ENCODE data around the gene ZFHX3.
"Not testable (repeated sequence)": the region's sequence is repeated elsewhere in the genome, so short reads cannot be mapped to it uniquely, and the experiment has no call there.

Gene ZFHX3

DNA sequence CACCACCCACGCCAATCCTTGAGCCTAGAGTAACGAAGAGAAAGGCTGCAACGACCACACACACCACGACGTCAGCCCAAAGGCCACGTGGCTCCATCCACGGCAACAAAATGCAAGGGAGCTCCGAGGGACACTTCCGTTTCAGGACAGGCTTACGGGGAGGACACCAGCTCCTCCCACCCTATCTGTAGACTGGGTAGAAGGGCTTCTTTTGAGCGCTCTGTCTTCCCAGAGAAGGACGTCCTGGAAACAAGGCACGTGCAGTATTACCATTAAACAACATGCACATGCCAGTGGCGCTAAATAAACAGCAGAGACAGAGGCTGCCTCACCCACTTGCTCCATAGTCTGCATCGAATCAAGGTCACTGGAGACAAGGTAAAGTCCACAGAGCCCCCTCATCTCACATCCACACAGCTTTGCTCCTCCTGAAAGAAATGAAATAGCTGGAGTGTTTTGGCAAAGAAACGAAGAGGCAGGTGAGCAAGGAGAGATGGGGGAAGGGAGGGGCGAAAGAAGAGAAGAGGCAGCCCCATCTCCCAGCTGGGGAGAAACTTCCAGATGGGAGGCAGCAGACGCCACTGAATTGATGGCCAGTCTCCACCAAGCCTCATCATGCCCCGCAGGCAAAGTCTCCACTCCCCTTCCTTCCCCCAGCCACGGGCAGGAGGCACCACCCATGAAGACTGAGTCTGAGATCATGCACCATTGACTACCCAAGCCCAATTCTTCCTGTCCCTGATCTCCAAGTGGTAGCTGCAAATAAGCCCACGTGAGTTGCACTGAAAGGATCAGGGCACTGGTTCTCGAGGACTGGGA lies 24.0 kb downstream of the ZFHX3 start:
- DNase-seq (ENCODE audit: low read depth in 2 of 2), result no peak

DNA sequence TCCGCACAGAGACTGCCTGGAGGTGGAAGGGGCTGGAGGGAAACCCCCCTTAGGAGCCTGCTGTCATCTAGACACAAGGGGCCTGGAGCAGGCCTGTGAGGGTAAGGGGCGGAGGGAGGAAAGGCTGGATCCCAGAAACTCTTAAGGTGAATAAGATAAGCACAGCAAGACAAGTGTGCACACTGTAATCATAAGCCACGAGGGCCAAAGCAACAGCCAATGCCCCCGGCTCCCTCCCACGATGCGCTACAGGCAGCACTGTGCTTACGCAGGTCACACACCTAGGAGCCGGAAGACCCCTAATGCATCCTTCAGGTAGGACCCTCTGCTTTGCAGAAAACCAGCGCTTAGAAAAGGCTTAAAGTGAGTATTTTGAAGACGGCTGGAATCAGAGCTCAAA lies 24.6 kb downstream of the ZFHX3 start:
- DNase-seq (ENCODE audit: low read depth in 2 of 2), result no peak

DNA sequence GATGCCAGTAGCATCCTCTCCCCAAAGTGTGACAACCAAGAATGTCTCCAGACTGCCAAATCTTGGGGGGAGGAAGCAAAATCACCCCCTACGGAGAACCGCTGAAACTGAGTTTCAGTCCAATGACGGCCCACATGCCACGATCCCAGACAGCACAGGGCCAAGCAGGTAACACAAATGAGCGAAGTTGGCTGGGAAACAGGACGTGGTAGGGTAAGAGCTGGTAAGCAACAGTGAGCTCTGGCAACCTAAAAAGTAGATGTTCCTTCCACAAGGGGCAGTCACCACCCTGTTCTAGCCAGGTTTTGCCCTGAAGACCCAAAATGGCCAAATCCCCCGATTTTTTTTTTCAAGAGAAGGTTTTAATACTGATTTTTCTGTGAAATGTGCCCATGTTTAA lies 25.4 kb downstream of the ZFHX3 start:
- no peak for DNase-seq (ENCODE audit: low read depth in 2 of 2)

DNA sequence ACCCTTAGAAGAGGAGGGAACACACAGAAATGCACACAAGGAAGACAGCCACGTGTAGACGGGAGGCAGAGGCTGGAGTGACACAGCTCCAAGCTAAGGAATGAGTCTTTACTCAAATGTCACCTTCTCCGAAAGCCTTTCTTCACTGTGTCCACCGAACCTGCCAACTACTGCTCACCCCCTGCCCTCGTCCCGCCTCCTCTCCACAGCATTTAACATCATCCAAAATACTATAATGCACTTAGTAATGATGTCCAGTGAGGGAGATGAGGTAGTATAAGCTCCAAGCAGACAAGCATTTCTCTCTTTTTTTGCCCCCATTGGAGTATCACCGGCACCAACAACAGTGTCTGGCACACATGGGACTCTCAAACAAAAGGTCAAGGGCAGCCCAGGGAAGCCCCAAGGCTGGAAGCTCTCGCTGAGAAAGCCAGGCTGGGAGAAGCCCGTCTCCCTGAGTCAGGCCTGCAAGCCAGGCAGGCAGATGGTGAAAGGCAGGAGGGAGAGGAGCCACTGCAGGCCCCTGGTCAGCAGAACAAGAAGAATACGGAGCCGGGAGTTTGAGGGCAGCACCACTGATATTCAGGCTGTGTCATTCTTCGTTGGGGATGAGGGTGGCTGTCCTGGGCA lies 25.9 kb downstream of the ZFHX3 start:
- DNase-seq (ENCODE audit: low read depth in 2 of 2), result no peak

DNA sequence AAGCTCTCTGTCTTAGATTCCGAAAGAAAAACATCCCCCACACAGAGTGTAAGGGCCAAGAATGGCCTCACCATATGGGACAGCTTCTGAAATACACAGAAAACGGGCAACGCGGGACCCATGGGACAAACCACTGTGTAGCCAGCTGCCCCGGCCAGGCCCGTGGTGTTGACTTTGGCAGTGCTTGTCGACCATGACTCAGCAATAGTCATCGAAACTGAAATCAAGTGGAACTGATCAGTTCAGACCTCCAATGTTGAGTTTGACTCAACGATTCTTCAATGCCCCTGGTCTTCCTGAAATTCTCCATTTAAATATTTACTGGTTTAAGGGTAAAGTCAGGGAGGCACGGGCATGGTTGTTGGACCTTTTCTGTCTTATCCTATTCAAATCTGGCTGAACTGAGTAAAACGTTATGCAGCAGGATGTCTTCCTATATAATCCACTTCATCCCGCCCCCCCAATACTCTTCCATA lies 27.5 kb downstream of the ZFHX3 start:
- no peak for DNase-seq (ENCODE audit: low read depth in 2 of 2)

DNA sequence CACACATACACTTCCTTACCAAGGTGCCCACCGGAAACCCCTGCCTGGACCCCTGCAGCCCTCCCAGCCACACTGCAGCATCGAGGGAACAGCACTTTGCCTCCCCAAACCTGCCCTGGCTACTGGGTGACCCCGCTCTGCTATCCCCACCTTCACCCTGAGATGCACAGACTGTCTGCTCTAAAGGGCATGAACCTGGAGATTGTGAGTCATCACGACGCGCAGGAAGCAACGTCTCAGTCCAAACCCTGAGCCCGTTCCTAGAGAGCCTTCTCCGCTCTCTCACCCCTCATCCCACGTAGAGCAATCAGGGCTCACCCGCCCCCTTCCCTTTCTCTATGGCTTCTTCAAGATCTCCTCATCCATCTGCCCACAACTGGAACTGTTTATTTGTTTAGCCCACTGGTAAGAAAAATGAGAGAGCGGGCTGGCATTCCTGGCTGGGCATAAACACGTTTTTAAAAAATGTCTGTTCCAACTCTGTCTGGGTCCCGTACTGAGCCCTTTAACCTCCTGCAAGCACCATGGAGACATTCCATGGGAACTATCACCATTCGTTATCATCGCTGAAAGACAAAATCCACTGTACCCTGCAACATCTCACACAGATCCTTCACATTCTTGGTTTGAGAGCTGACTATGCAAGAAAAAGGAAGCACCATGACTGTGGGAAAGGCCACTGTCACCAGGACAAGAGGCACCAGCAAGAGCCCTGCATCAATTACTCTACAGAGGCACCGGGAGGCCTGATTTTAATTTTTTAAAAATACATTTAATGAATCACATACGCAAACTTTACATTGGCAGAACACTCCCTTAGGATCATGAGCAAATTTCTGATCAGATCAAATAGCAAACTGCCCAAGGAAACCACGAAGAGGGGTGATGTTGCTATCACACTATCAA lies 28.2 kb downstream of the ZFHX3 start:
- no peak for DNase-seq (ENCODE audit: low read depth in 2 of 2)

DNA sequence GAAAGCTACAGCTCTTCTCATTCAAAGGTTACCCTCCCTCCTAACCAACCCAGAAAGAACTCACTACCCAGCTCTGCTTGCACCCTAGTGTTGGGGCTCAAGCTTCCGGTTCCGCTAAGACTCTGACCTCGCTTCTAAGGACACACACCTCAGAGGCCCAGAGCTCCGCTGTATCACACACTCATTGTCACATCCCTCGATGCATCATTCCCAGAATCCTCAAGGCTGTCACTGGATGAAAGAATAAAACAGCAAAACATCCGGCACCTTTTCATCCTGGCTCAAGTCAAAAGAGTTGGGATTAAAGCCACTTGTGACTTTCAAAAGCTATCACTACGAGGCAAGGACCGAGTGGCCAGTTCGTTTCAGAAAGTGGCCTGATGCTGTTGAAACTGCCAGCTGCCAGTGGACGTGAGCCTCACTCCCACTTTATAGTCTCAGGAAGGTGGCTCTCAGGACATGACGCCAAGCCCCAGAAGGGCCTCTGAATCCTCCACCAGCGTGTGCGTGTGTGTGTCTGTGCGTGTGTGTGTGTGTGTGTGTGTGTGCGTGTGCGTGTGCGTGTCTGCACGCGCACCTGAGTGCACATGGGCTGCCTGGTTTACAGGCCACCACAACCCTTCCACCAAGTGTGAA lies 29.0 kb downstream of the ZFHX3 start:
- DNase-seq (ENCODE audit: low read depth in 2 of 2), result no peak

DNA sequence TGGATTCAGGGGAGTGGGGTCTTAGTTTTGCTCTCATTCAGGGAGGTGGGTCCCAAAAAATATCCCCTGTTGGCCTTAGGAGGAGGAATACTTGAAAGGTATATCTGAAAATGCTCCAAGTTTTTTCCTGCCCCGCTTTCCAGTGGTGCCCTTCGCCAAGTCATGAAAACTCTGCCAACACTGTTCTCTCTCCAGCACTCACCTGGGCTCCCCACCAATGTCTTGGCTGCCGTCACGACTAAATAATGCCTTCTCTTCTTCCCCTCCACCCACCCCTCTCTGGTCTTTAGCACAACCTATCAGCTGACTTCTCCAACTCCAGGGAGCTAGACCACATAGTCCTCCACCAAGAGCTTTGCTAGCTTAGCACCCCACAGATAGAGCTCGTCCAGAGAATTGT lies 30.6 kb downstream of the ZFHX3 start:
- DNase-seq (ENCODE audit: low read depth in 2 of 2), result no peak

DNA sequence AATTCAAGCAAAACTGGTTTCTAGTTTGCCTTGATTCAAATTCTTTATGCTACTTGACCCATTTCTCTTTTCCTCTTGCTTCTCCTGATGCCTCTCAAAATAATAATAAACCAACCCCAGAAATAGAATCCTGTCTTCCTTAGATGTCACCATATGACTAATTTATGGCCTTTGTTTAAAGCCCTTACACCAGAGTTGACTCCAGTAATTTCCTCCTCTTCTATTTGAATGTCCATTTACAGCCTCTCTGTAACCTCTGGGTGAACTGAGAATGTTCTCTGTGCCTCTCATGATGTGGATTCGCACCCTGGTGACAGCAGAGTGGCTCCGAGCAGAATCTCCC lies 31.5 kb downstream of the ZFHX3 start:
- no peak for DNase-seq (ENCODE audit: low read depth in 2 of 2)

DNA sequence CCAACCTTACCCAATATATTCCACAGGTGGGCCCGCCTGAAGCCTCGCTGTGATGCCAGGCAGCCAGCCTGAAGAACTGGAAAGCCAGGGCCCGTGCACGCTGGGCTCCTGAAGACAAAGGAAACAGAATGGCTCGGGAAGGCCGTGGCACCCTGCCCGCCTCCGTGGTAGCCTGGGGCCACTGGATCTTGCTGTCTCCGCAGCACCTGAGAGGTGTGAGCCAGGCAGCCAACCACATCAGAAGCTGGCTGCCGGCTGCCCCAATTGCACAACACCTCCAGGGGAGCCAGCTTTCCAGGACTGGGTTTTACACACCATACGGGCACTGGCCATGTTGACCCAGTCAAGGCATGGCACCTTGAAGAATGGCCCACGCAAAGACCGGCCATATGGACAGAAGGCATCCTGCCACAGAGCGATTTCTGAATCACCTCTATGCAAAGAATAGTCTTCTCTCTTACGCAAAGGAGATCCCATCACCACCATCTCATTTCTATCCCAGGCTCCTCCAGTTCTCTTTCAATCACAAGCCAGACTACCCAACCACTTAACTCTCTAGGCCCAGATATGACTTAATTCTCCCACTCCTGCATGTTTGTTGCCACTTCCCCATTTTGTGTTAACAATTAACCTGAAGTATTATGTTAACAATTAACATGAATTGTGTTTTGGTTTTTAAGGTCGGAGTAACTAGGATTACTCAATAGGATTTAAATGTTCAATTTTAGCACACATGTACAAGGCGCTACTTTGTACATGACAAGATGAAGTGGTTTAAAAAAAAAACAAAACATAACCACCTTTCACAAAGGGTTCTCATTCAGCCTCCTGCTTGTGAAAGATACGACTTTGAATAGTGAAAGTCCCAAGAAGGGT lies 32.1 kb downstream of the ZFHX3 start:
- DNase-seq (ENCODE audit: low read depth in 2 of 2), result no peak

DNA sequence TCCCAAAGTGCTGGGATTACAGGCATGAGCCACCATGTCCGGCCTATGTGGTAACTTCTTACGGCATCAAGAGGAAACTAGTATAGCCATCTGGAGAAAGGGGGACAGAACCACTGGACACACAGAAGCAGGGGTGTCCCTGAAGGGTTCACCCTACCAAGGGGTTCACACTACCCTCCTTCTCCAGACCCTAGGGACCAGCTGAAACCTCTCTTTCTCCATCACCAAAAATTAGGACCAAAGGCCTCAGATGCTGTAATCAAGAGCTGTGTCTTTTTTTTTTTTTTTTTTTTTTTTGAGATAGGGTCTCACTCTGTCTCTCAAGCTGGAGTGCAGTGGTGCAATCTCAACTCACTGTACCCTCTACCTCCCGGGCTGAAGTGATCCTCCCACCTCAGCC lies 33.2 kb downstream of the ZFHX3 start:
- DNase-seq (ENCODE audit: low read depth in 2 of 2), result no peak

DNA sequence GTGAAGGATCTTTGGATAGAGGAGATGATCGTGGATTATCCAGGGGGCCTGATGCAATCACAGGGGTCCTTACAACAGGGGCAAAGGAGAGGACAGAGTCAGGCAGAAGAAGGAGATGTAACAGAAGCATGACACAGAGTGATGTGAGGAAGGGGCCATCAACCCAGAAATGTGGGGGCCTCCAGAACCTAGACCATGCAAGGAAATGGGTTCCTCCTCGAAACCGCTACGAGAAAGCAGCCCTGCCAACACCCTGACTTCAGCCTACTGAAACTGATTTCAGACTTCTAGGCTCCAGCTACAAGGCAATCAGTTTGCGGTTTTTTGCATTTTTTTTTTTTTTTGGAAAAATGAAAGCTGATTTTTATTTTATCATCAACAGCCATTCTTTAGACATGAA lies 34.0 kb downstream of the ZFHX3 start:
- DNase-seq (ENCODE audit: low read depth in 2 of 2), result no peak

DNA sequence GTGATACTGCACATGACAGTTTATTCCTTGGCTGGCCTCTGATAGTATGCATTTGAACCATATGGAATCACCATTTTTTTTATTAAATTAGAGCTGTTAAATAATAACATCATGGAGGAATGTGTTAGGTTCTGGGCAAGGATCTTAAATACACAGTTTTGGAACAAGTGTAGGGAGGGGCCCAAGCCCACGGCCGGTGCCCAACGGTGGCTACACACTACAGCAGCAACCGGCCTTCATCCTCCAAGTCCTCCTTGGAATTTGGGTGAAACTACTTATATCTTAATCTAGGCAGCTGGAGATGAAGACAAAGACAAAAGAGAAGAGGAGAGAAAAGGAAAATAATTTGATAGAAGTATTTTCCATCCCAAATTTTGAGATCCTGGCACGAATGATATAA lies 35.6 kb downstream of the ZFHX3 start:
- DNase-seq (ENCODE audit: low read depth in 2 of 2), result no peak

DNA sequence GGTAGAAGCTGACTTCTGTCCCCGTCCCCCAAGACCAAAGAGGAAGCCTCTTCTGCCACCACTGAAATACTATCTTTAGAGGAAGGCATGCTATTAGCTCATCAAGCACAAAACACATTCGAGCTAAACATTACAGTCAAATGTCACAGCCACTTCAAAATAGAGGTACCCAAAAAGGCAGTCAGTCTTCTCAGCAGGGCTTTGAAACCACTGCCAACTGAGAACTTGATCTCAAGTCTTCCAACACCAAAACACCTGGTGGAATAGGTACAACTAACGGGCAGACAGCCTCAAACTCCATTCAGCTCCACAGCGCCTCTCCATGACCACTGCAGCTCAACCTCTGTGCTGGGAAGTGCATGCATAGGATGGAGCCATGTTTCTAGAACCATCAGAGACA lies 36.0 kb downstream of the ZFHX3 start:
- no peak for DNase-seq (ENCODE audit: low read depth in 2 of 2)

DNA sequence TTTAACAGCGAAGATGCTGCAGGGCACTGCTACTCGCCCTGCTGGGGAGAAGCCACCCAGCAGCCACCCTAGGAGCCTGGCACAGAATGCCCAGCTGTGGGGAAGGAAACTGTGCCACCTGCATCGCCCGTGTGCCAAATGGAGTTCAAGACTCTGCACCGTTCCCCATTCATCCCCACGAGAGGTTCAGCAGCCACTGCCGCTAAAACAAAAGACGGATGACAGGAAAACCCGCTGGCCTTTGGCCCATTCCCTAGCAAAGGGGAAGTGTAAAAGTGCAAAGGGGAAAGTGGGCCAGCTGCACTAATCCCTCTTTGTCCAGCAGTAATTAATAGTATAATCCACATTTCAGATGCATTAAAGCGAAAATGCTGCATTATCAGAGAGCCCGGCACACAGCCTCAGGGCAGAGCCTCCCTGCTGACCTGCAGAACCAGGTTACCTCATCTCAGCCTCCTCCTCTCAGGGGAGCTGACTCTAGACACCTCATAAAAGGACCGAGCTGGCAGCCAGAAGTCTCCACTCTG lies 37.7 kb downstream of the ZFHX3 start:
- DNase-seq (ENCODE audit: low read depth in 2 of 2), result no peak

DNA sequence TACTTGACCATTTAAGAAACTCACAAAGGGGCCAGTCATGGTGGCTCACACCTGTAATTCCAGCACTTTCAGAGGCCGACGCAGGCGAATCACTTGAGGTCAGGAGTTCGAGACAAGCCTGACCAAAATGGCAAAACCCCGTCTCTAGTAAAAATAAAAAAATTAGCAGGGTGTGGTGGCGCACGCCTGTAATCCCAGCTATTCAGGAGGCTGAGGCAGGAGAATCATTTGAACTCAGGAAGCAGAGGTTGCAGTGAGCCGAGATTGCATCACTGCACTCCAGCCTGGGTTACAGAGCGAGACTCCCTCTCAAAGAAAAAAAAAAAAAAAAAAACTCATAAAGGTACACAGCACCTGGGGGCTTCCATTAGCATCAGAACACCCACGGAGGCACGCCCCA lies 38.2 kb downstream of the ZFHX3 start:
- DNase-seq (ENCODE audit: low read depth in 2 of 2), result not testable (repeated sequence)

DNA sequence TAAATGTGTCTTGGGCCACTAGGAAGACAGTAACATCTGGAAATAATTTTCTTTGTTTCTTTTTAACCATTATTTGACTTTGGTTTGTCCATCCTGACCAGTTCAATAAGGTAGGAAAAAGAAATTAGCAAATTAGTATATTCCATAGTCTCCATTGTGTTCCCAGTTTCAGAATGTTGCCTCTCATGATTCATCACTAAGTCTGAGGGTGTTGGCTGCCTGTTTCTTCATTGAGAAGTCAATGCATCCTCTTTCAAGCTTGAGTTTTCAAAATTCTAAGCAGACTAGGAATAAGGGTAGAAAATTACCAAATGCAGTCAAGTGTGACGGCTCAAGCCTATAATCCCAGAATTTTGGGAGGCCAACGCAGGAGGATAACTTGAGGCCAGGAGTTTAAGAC lies 41.9 kb downstream of the ZFHX3 start:
- DNase-seq (ENCODE audit: low read depth in 2 of 2), result no peak

DNA sequence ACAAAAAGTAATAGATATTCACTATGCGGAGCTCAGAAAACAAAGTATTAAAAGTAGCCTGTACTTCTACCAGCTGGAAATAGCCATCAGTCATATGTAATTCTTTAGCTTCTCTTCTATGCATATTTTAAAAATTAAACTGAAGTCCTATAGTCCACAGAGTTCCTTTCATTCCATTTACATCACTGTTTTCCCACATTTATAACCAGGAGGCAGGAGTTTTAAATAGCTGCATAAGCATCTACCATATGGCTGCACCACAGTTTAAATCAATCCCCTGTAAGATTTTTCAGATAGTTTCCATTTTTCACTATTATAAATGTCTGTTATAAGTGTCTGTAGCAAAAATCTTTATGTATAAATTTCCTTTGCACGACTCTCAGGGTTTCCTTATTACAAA lies 45.1 kb downstream of the ZFHX3 start:
- no peak for DNase-seq (ENCODE audit: low read depth in 2 of 2)

DNA sequence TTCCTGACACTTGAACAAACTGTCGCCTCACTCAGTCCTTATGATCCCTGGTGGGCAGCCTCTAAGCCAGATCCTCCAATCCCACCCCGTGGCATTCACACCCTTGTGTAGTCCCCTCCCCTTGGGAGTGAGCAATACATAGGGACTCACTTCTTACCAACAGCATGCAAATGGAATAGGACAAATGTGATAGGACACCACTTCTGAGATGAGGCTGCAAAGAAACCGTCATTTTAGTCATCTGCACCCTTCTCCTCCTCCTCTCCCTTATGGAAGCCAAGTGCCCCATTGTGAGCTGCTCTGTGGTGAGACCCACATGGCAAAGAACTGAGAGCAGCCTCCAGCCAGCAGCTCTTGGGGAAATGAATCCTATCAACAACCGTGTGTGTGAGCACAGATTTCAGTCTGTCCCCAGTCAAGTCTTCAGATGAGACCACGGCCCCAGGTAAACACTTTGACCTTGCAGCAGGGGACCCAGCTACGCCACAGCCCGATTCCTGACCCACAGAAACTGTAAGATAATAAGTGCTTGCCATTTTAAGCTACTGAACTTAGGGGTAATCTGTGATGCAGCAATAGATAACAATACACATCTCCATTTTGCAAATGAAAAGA lies 46.9 kb downstream of the ZFHX3 start:
- DNase-seq (ENCODE audit: low read depth in 2 of 2), result no peak

Data from stimulated activated CD4-positive, alpha-beta T cell treated with anti-CD3 and anti-CD28 coated beads, Interleukin-12 subunit alpha, Interleukin-12 subunit beta, amount 100 ng/mL, for 24 hours (primary cell).